ENCODE results near the gene TRAF3. TPM values are rescaled to one million over a fixed set of nuclear protein-coding genes. Genes with fewer than 3 reads are reported as not detected.

The TRAF3 gene
- polyA plus RNA-seq, 1 of the 3 experiments (the other 2 are of a cell fraction) = 17.9 TPM

DNA sequence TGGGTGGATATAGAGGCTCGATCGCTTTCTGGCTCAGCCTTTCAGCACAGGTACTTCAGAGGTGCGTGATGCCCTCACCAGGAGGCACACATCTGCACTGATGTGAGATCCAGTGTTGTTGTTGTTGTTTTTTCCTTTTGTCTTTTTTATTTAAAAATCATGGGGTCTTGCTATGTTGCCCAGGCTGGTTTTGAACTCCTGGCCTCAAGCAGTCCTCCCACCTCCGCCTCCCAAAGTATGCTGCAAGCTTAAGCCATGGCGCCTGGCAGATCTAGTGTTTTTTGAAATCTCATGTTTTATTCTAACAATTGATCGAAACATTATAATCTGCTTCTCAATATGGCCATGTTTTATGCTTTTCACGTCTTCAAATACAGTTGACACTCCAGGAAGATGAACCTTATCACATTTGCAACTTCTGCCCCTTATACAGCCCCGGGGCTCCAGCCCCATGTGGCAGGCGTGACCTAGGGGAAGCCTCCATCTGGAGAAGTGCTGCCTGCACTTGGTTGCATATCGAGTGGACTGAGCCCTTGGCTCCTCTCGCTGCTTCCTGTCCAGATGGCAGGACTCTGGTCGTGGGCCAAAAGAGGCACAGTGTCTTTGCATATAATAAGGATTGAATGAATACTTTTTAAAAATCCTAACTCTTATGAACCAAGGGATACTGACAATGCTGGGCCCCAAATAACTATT, 71.7 kb downstream of the TRAF3 start (continued):
- TF ChIP-seq REST (IDR thresholded peaks at IDR 0.05; ENCODE audit: low read depth, low read length) (no peak), TAF1 (IDR thresholded peaks at IDR 0.05; ENCODE audit: borderline replicate concordance, low read depth, low read length) (no peak)

GRCh38 chr14:102849526-102850379, 72.5 kb downstream of the TRAF3 start:
- Histone ChIP-seq H2AFZ (ENCODE audit: low read depth) (no peak overlapping the region), H3K9me2 (no peaks in the 10 kb centered on the region), H3K4me2 (peak overlapping the region; percentile 66), H3K27ac (ENCODE audit: low read depth in 2 of 2, low read length in 1 of 2) (peak overlapping the region; percentile 52 to 95), H3K4me3 (ENCODE audit: low read depth in 2 of 2, low read length in 1 of 2) (peak overlapping the region in 1 of 2 experiments; percentile 22; a peak in 2 of 4 replicates), H3K36me3 (replicated peaks in 1 of 2; ENCODE audit: control insufficient read depth in 1 of 2, insufficient read depth in 2 of 2, low read length in 1 of 2) (peaks cover 0 to 8% of the 10 kb centered on the region in 2 experiments), H3K79me2 (ENCODE audit: insufficient read depth) (peaks cover 31% of the 10 kb centered on the region), H3K27me3 (ENCODE audit: insufficient read depth) (no peaks in the 10 kb centered on the region), H3F3A (replicated peaks; ENCODE audit: insufficient read depth) (peaks cover 25% of the 10 kb centered on the region), H4K20me1 (ENCODE audit: insufficient read depth) (0 out of 2 replicates have a peak, but pooled peaks cover 10% of the 10 kb centered on the region), H3K4me1 (ENCODE audit: control insufficient read depth in 1 of 2, insufficient read depth in 2 of 2, low read depth in 1 of 2, low read length in 1 of 2) (peaks cover 7 to 19% of the 10 kb centered on the region in 2 experiments; a peak in 3 of 4 replicates), H3K9me3 (no peaks in the 10 kb centered on the region), H3K9ac (peak overlapping the region; percentile 12; the same call in 1 of the 2 replicates)
- ChIA-PET CTCF (interaction anchor here (1.0 to 1.3 kb wide), 3 partner anchors 11 to 155 kb away, joined by 3 to 4 read pairs (median 4); no protein-coding TSS in a partner anchor), POLR2A (no interaction called here)
- 44% methylated on average over 6 of the region's 6 CpGs for WGBS (ENCODE audit: low lambda C conversion rate)
- TF ChIP-seq RCOR1 (IDR thresholded peaks at IDR 0.05; ENCODE audit: low read length) = peak; percentile 39
- TF ChIP-seq GATA2 (CRISPR knock-in tag; IDR thresholded peaks at IDR 0.05) = peak; percentile 18; the same call in 1 of the 2 replicates
- no peak for TF ChIP-seq PBX3 (IDR thresholded peaks at IDR 0.05)
- DNase-seq = peak; percentile 73

GRCh38 chr14:102853648-102854047, 76.4 kb downstream of the TRAF3 start:
- POLR2A ChIA-PET = no interaction called here
- no peaks in the 10 kb centered on the region for H3K27me3 ChIP-seq (ENCODE audit: insufficient read depth)
- H3K9me2 ChIP-seq = no peaks in the 10 kb centered on the region
- no peak overlapping the region for H2AFZ ChIP-seq (ENCODE audit: low read depth)
- no peak overlapping the region for H3K4me2 ChIP-seq
- 0 out of 2 replicates have a peak, but pooled peaks cover 10% of the 10 kb centered on the region for H4K20me1 ChIP-seq (ENCODE audit: insufficient read depth)
- WGBS (ENCODE audit: low lambda C conversion rate) = over 99% methylated on average over 7 of the region's 7 CpGs
- H3K9me3 ChIP-seq = no peaks in the 10 kb centered on the region
- no peak for DNase-seq
- H3K4me1 ChIP-seq (ENCODE audit: control insufficient read depth in 1 of 2, insufficient read depth in 2 of 2, low read depth in 1 of 2, low read length in 1 of 2) = peaks cover 6 to 18% of the 10 kb centered on the region in 2 experiments; a peak in 3 of 4 replicates
- peaks cover 0 to 8% of the 10 kb centered on the region in 2 experiments for H3K36me3 ChIP-seq (replicated peaks in 1 of 2; ENCODE audit: control insufficient read depth in 1 of 2, insufficient read depth in 2 of 2, low read length in 1 of 2)
- no peak overlapping the region for H3K4me3 ChIP-seq (ENCODE audit: low read depth in 2 of 2, low read length in 1 of 2)
- peaks cover 56% of the 10 kb centered on the region for H3K79me2 ChIP-seq (ENCODE audit: insufficient read depth)
- no peak overlapping the region for H3K27ac ChIP-seq (ENCODE audit: low read depth in 2 of 2, low read length in 1 of 2)
- CTCF ChIA-PET = no interaction called here
- H3F3A ChIP-seq (replicated peaks; ENCODE audit: insufficient read depth) = peaks cover 15% of the 10 kb centered on the region
- H3K9ac ChIP-seq = no peak overlapping the region
- TF ChIP-seq YY1 (IDR thresholded peaks at IDR 0.05; ENCODE audit: low read depth) (no peak), SMC3 (IDR thresholded peaks at IDR 0.05; ENCODE audit: low read depth, low read length) (no peak), NRF1 (IDR thresholded peaks at IDR 0.05; ENCODE audit: low read depth, low read length) (no peak), USF1 (IDR thresholded peaks at IDR 0.05; ENCODE audit: borderline replicate concordance, low read depth) (no peak), GABPA (IDR thresholded peaks at IDR 0.05; ENCODE audit: low read depth) (no peak), REST (IDR thresholded peaks at IDR 0.05; ENCODE audit: low read depth, low read length) (no peak), TEAD4 (IDR thresholded peaks at IDR 0.05; ENCODE audit: borderline replicate concordance, insufficient read depth) (no peak), EP300 (IDR thresholded peaks at IDR 0.05; ENCODE audit: borderline replicate concordance in 1 of 2, low read depth in 1 of 2, low read length in 1 of 2) (no peak)

All from SK-N-SH (cell line).